ENCODE measurements around the gene GJA1.

DNA sequence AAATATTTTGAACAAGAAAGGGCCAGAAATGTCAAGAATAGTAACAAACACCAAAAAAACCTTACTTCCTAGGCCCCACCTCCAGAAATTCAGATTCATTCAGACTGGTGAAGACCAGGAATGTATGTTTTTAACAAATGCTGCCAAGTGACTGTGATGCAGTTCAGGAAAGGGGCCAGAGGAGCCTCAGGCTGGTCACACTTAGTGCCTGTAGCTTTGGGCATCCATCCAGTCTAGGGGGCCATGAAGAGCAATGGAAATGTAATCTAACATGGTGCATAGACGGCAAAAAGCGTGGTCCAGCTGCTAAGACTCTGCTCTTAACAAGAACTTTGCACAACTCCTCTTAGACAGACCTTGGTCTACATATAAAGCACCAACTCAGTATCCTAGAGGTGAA lies 7.1 kb downstream of the GJA1 start:
- TF ChIP-seq, protein P1, sequence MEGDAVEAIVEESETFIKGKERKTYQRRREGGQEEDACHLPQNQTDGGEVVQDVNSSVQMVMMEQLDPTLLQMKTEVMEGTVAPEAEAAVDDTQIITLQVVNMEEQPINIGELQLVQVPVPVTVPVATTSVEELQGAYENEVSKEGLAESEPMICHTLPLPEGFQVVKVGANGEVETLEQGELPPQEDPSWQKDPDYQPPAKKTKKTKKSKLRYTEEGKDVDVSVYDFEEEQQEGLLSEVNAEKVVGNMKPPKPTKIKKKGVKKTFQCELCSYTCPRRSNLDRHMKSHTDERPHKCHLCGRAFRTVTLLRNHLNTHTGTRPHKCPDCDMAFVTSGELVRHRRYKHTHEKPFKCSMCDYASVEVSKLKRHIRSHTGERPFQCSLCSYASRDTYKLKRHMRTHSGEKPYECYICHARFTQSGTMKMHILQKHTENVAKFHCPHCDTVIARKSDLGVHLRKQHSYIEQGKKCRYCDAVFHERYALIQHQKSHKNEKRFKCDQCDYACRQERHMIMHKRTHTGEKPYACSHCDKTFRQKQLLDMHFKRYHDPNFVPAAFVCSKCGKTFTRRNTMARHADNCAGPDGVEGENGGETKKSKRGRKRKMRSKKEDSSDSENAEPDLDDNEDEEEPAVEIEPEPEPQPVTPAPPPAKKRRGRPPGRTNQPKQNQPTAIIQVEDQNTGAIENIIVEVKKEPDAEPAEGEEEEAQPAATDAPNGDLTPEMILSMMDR (IDR thresholded peaks at IDR 0.05; ENCODE audit: poor library complexity), result no peak
- no peak for TF ChIP-seq EZH2phosphoT487 (IDR thresholded peaks at IDR 0.05; ENCODE audit: low read depth, severe bottlenecking, unreplicated experiment)
